ENCODE data around the gene SLC35E3. TPM values are rescaled to one million over a fixed set of nuclear protein-coding genes. Genes with fewer than 3 reads are reported as not detected.

Gene SLC35E3
- 10 to 100 TPM in 1 of 2 donors, 1 to 10 TPM in 1; 8.0 to 14.3 TPM for total RNA-seq
- 1 to 10 TPM; 1.1 to 7.5 TPM for polyA plus RNA-seq
- long read RNA-seq, donor 1, full-length matches to known transcripts, result 17 of 28 reads
- long read RNA-seq, donor 1, partial matches to known transcripts, result 3 of 28 reads
- long read RNA-seq, donor 1, other reads (novel, unspliced or antisense), result 8 of 28 reads
- long read RNA-seq, donor 2, full-length matches to known transcripts, result 12 of 17 reads
- long read RNA-seq, donor 2, partial matches to known transcripts, result 1 of 17 reads
- long read RNA-seq, donor 2, other reads (novel, unspliced or antisense), result 4 of 17 reads

DNA sequence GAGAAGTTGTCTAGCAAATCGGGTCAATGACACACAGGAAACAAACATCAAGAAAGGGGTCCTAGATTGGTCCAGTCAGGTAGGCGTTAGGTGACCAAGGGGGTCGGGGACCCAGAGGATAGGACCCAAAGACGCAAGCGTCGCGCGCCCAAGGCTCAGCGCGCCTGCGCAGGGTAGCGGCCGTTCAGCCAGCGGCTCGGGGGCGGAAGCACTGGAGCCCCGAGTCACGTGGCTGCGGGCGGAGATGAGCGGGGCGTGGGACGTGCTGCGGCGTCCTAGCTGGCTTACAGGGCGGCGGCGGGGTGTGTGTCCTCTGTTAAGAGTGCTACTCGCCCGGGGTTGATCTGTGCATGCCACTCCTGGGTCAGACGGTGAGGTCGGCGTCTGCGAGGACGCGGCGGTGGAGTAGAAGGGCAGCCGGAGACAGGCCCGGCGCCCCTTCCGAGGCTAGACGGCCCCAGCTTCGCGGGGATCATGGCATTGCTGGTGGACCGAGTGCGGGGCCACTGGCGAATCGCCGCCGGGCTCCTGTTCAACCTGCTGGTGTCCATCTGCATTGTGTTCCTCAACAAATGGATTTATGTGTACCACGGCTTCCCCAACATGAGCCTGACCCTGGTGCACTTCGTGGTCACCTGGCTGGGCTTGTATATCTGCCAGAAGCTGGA lies at the start of gene SLC35E3:
TSS of gene SLC35E3 (plus strand) at position 273 of the 668 bp plus-strand sequence. CDS start at position 475, 202 bp downstream.
- intact Hi-C loops (cut with DNase I), result loop anchor here in 1 of 2 donors (2.0 kb wide), 1 partner anchor 63 kb away; the partner anchor contains the start of gene MDM2
- Histone ChIP-seq H3K4me3 (ENCODE audit: low read length in 2 of 2) (peak within 1 kb of the TSS; percentile 57 to 59), H3K36me3 (ENCODE audit: control insufficient read depth in 1 of 2, insufficient read depth in 2 of 2, low read length in 1 of 2) (no peaks in the 10 kb centered on the region), H3K27me3 (ENCODE audit: control insufficient read depth in 1 of 2, insufficient read depth in 2 of 2, low read length in 1 of 2) (no peaks in the 10 kb centered on the region), H3K27ac (ENCODE audit: low read depth in 1 of 2, low read length in 2 of 2) (peak within 1 kb of the TSS in 1 of 2 donors; percentile 11), H3K9me3 (ENCODE audit: control insufficient read depth, low read length) (no peaks in the 10 kb centered on the region), H3K4me1 (ENCODE audit: control insufficient read depth in 1 of 2, insufficient read depth in 2 of 2, low read length in 2 of 2) (no peaks in the 10 kb centered on the region)
- 0% methylated on average over 52 of the region's 52 CpGs for WGBS, 2 donors
- ATAC-seq (ENCODE audit: low FRiP score), result peak; percentile 99
- DNase-seq, result peak; percentile 97

DNA sequence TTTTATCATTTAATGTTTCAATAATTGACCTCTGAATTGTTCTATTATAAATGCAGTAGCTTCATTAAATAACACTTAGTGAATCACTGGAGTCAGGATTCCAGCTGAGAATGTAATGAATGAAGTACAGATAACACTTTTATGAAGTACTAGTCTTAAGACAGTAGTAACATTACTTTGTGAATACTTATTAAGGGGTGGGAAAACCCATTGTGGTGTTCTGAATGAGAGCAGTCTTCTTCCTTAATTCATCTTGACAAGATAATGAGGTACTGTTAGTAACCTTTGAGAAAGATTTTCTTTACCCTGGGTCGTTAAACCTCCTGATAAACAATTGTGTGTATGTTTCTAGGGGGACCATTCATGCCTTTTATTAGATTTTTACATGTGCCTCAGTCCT lies 46.5 kb upstream of the SLC35E3 start:
- no peak for DNase-seq
- Histone ChIP-seq H3K27me3 (ENCODE audit: control insufficient read depth in 1 of 2, insufficient read depth in 2 of 2, low read length in 1 of 2) (no peaks in the 10 kb centered on the region), H3K36me3 (ENCODE audit: control insufficient read depth in 1 of 2, insufficient read depth in 2 of 2, low read length in 1 of 2) (peaks cover 0 to 8% of the 10 kb centered on the region in 2 donors), H3K4me1 (ENCODE audit: control insufficient read depth in 1 of 2, insufficient read depth in 2 of 2, low read length in 2 of 2) (no peaks in the 10 kb centered on the region), H3K9me3 (ENCODE audit: control insufficient read depth, low read length) (no peaks in the 10 kb centered on the region), H3K4me3 (ENCODE audit: low read length in 2 of 2) (no peak overlapping the region), H3K27ac (ENCODE audit: low read depth in 1 of 2, low read length in 2 of 2) (no peak overlapping the region)
- WGBS, 2 donors, result 64 to 92% methylated on average over 1 of the region's 1 CpG
- no peak for ATAC-seq (ENCODE audit: low FRiP score)
- intact Hi-C loops (cut with DNase I), result no loop called here

DNA sequence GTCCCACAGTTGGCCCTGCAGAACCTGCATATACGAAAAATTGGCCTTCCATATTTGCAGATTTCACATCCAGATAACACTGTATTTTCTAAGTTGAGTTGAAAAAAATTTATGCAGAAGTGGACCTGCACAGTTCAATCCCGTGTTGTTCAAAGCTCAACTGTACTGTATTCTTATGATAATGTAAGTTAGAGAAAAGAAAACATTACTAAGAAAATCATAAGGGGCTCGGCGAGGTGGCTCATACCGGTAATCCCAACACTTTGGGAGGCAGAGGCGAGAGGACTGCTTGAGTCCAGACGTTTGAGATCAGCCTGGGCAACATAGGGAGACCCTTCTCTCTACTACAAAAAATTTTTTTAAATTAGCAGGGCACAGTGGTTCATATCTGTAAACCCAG lies 18.2 kb upstream of the SLC35E3 start:
- DNase-seq (no peak), ATAC-seq (ENCODE audit: low FRiP score) (no peak)
- 88 to 89% methylated on average over 7 of the region's 7 CpGs for WGBS, 2 donors
- intact Hi-C loops (cut with DNase I), result no loop called here
- H3K4me3 ChIP-seq (ENCODE audit: low read length in 2 of 2), result no peak overlapping the region
- H3K36me3 ChIP-seq (ENCODE audit: control insufficient read depth in 1 of 2, insufficient read depth in 2 of 2, low read length in 1 of 2), result peaks cover 2 to 6% of the 10 kb centered on the region in 2 donors
- no peaks in the 10 kb centered on the region for H3K27me3 ChIP-seq (ENCODE audit: control insufficient read depth in 1 of 2, insufficient read depth in 2 of 2, low read length in 1 of 2)
- H3K4me1 ChIP-seq (ENCODE audit: control insufficient read depth in 1 of 2, insufficient read depth in 2 of 2, low read length in 2 of 2), result no peaks in the 10 kb centered on the region
- no peaks in the 10 kb centered on the region for H3K9me3 ChIP-seq (ENCODE audit: control insufficient read depth, low read length)
- no peak overlapping the region for H3K27ac ChIP-seq (ENCODE audit: low read depth in 1 of 2, low read length in 2 of 2)

DNA sequence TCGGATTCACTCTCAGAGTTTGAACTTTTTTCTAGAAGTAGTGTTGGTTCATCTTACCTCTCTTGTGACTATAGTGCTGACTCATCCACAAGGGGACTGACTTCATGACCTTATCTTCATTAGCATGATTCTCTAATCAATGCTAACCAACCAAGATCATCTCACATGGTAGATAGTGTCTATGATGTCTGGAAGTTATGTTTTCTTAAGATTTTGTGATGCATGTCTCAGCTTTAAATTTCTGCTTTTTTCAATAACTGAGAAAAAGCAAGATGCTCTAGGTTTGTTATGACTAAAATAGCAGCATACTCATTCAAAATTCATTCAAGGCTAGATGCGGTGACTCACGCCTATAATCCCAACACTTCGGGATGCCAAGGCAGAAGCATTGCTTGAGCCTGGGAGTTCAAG lies 12.3 kb upstream of the SLC35E3 start:
- no peak for DNase-seq
- WGBS, 2 donors, result 84 to 93% methylated on average over 4 of the region's 4 CpGs
- H3K27ac ChIP-seq (ENCODE audit: low read depth in 1 of 2, low read length in 2 of 2), result no peak overlapping the region
- H3K27me3 ChIP-seq (ENCODE audit: control insufficient read depth in 1 of 2, insufficient read depth in 2 of 2, low read length in 1 of 2), result no peaks in the 10 kb centered on the region
- intact Hi-C loops (cut with DNase I), result no loop called here
- H3K4me3 ChIP-seq (ENCODE audit: low read length in 2 of 2), result no peak overlapping the region
- H3K36me3 ChIP-seq (ENCODE audit: control insufficient read depth in 1 of 2, insufficient read depth in 2 of 2, low read length in 1 of 2), result peaks cover 6 to 9% of the 10 kb centered on the region in 2 donors
- no peak for ATAC-seq (ENCODE audit: low FRiP score)
- no peaks in the 10 kb centered on the region for H3K4me1 ChIP-seq (ENCODE audit: control insufficient read depth in 1 of 2, insufficient read depth in 2 of 2, low read length in 2 of 2)
- no peaks in the 10 kb centered on the region for H3K9me3 ChIP-seq (ENCODE audit: control insufficient read depth, low read length)

DNA sequence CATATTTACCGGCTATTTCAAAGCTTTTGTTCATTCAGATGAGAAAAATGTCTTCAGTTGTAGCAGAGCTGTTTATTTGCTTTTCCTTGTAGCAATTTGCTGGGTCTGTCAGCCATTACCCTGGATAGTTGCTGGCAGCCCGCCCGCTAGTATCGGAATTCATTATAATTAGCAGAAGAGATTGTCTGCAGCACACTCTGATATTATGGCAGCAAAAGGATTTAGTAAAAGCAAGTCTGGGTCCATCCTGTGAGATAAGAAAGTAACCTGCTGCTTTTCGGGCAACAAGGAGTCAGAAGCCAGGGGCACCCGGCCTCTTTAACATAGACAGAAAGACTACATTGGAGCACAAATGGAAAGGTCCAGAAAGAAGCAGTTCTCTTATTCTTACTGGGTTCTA lies 6.1 kb upstream of the SLC35E3 start:
- Histone ChIP-seq H3K4me3 (ENCODE audit: low read length in 2 of 2) (no peak overlapping the region), H3K27ac (ENCODE audit: low read depth in 1 of 2, low read length in 2 of 2) (no peak overlapping the region), H3K9me3 (ENCODE audit: control insufficient read depth, low read length) (no peaks in the 10 kb centered on the region), H3K4me1 (ENCODE audit: control insufficient read depth in 1 of 2, insufficient read depth in 2 of 2, low read length in 2 of 2) (no peaks in the 10 kb centered on the region), H3K36me3 (ENCODE audit: control insufficient read depth in 1 of 2, insufficient read depth in 2 of 2, low read length in 1 of 2) (peaks cover 2% of the 10 kb centered on the region in 2 donors), H3K27me3 (ENCODE audit: control insufficient read depth in 1 of 2, insufficient read depth in 2 of 2, low read length in 1 of 2) (no peaks in the 10 kb centered on the region)
- DNase-seq (no peak), ATAC-seq (ENCODE audit: low FRiP score) (no peak)
- 87 to 89% methylated on average over 6 of the region's 6 CpGs for WGBS, 2 donors
- intact Hi-C loops (cut with DNase I), result no loop called here

DNA sequence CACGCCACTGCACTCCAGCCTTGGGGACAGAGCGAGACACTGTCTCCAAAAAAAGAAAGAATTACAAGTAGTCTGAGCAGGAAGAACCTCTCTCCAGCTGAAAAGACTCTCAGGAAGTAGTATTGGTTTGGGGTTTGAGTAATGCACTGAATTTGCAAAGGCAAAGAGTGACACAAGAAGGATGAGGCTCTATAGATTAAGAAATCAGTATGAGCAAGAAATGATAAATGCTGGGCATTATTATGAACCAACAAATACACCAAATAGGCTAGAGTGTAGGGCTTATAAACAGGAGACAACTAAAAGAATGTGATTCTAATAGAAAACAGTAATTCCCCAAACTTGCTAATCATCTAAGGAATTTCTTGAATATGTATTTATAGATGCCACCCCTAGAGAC lies 2.6 kb upstream of the SLC35E3 start:
- DNase-seq (no peak), ATAC-seq (ENCODE audit: low FRiP score) (no peak)
- Histone ChIP-seq H3K27ac (ENCODE audit: low read depth in 1 of 2, low read length in 2 of 2) (no peak overlapping the region), H3K4me3 (ENCODE audit: low read length in 2 of 2) (no peak overlapping the region), H3K9me3 (ENCODE audit: control insufficient read depth, low read length) (no peaks in the 10 kb centered on the region), H3K36me3 (ENCODE audit: control insufficient read depth in 1 of 2, insufficient read depth in 2 of 2, low read length in 1 of 2) (peaks cover 0 to 2% of the 10 kb centered on the region in 2 donors), H3K4me1 (ENCODE audit: control insufficient read depth in 1 of 2, insufficient read depth in 2 of 2, low read length in 2 of 2) (no peaks in the 10 kb centered on the region), H3K27me3 (ENCODE audit: control insufficient read depth in 1 of 2, insufficient read depth in 2 of 2, low read length in 1 of 2) (no peaks in the 10 kb centered on the region)
- 91 to 100% methylated on average over 2 of the region's 2 CpGs for WGBS, 2 donors
- intact Hi-C loops (cut with DNase I), result no loop called here

DNA sequence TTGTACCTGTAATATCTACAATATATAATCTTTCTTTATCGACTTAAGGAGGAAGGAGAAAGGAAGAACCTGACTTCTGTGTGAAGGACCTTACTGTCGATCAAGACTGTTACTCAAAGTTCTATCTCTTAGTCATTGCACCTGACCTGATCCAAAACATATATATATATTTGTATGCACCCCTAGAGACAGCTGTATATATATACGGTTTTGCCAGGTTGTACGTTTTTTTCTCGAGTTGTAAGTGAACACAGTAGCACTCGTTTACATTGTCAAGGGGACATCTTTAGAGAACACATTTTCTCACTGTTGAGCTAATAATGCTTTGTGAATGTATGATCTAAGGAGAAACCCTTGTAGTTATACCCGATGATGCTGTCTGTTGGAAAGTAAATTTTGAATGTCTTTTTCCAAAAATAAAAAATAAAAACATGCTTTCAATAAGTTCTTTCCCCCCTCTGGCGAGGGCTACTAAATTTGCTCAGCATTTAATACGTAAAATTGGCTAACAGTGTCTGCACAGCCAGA lies 536 bp upstream of the SLC35E3 start:
- no peak for DNase-seq

DNA sequence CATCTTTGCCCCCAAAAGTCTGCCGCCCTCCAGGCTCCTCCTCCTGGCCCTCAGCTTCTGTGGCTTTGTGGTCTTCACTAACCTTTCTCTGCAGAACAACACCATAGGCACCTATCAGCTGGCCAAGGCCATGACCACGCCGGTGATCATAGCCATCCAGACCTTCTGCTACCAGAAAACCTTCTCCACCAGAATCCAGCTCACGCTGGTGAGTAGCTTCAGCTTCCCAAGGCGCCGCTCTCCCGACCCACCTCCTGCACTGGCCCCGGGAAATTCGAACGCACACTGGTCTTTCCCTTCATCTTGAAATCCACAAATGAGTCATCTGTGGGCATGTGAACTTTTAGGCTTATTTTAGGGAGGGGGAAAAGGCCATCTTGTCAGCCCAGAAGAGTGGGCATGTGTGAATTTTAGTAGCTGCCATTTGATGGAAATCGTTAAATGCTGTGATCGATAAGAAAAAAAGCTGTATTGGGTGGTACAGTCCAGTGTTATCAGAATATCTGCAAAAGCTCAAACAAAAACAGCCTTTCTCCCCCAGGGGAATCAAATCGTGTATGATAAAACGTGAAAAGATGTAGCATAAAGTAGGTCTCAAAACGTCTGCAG lies 700 bp downstream of the SLC35E3 start:
- Histone ChIP-seq H3K9me3 (ENCODE audit: control insufficient read depth, low read length) (no peaks in the 10 kb centered on the region), H3K27me3 (ENCODE audit: control insufficient read depth in 1 of 2, insufficient read depth in 2 of 2, low read length in 1 of 2) (no peaks in the 10 kb centered on the region), H3K36me3 (ENCODE audit: control insufficient read depth in 1 of 2, insufficient read depth in 2 of 2, low read length in 1 of 2) (no peaks in the 10 kb centered on the region), H3K27ac (ENCODE audit: low read depth in 1 of 2, low read length in 2 of 2) (peak overlapping the region in 1 of 2 donors; percentile 11), H3K4me1 (ENCODE audit: control insufficient read depth in 1 of 2, insufficient read depth in 2 of 2, low read length in 2 of 2) (no peaks in the 10 kb centered on the region), H3K4me3 (ENCODE audit: low read length in 2 of 2) (peak overlapping the region; percentile 57 to 59)
- intact Hi-C loops (cut with DNase I), result loop anchor here in 1 of 2 donors (2.0 kb wide), 1 partner anchor 62 kb away; the partner anchor contains the start of gene MDM2
- 3% methylated on average over 15 of the region's 15 CpGs for WGBS, 2 donors
- DNase-seq (peak; percentile 76 to 89), ATAC-seq (ENCODE audit: low FRiP score) (peak; percentile 77)

More for the DNA sequence above, 536 bp upstream of the SLC35E3 start:
- Histone ChIP-seq H3K9me3 (ENCODE audit: control insufficient read depth, low read length) (no peaks in the 10 kb centered on the region), H3K36me3 (ENCODE audit: control insufficient read depth in 1 of 2, insufficient read depth in 2 of 2, low read length in 1 of 2) (no peaks in the 10 kb centered on the region), H3K4me3 (ENCODE audit: low read length in 2 of 2) (peak overlapping the region; percentile 57), H3K27me3 (ENCODE audit: control insufficient read depth in 1 of 2, insufficient read depth in 2 of 2, low read length in 1 of 2) (no peaks in the 10 kb centered on the region), H3K27ac (ENCODE audit: low read depth in 1 of 2, low read length in 2 of 2) (no peak overlapping the region), H3K4me1 (ENCODE audit: control insufficient read depth in 1 of 2, insufficient read depth in 2 of 2, low read length in 2 of 2) (no peaks in the 10 kb centered on the region)
- ATAC-seq (ENCODE audit: low FRiP score), result no peak
- intact Hi-C loops (cut with DNase I), result no loop called here
- WGBS, 2 donors, result 34 to 39% methylated on average over 9 of the region's 9 CpGs
